Spleen (tissue), 11 donors: ENCODE measurements around the gene LCE1D. TPM values are rescaled to one million over a fixed set of nuclear protein-coding genes. Genes with fewer than 3 reads are reported as not detected.

Source experiments
- DNase-seq: peaks from one replicate; pipeline ENCODE4 v3.0.0-alpha.2; 2020
- H3K27ac ChIP-seq, 8 donors: fragments of 200-600 bp; sonication (generic) in 7 of 8; 1 replicate in 4 of 8; 2 replicates in 4 of 8; pipeline versions ENCODE4 v1.5.0 to v1.8.0; 2016 to 2021; ENCODE audit warnings: inconsistent platforms in 4 of 8, mild to moderate bottlenecking in 4 of 8, moderate library complexity in 1 of 8
- H3K27me3 ChIP-seq, 7 donors: fragments of 200-600 bp; sonication (generic) in 6 of 7; replicated peaks in 1 of 7; 1 replicate in 4 of 7; 2 replicates in 3 of 7; pipeline versions ENCODE4 v1.5.0 to v1.8.0; 2016 to 2021; ENCODE audit warnings: inconsistent platforms in 3 of 7, mild to moderate bottlenecking in 1 of 7
- H3K36me3 ChIP-seq, 6 donors: fragments of 200-600 bp; sonication (generic) in 5 of 6; 1 replicate in 4 of 6; 2 replicates in 2 of 6; pipeline versions ENCODE4 v1.5.0 to v1.8.0; 2016 to 2021; ENCODE audit warnings: inconsistent platforms in 2 of 6
- H3K4me1 ChIP-seq, 6 donors: fragments of 200-600 bp; sonication (generic) in 5 of 6; 1 replicate in 3 of 6; 2 replicates in 3 of 6; pipeline versions ENCODE4 v1.5.0 to v1.8.0; 2016 to 2021; ENCODE audit warnings: inconsistent platforms in 3 of 6
- H3K4me3 ChIP-seq, 8 donors: fragments of 200-600 bp; sonication (generic) in 7 of 8; 1 replicate in 4 of 8; 2 replicates in 4 of 8; pipeline versions ENCODE4 v1.5.0 to v1.8.0; 2016 to 2021; ENCODE audit warnings: inconsistent platforms in 4 of 8, mild to moderate bottlenecking in 4 of 8, moderate library complexity in 2 of 8
- H3K9me3 ChIP-seq, 8 donors: fragments of 200-600 bp; sonication (generic) in 7 of 8; 1 replicate in 4 of 8; 2 replicates in 4 of 8; pipeline versions ENCODE4 v1.5.0 to v1.8.0; 2016 to 2021; ENCODE audit warnings: inconsistent platforms in 4 of 8
- CTCF ChIP-seq, 11 experiments: fragments of 200-600 bp in 7 of 11; fragments of 450-650 bp in 4 of 11; sonication (generic) in 4 of 11; IDR thresholded peaks in 8 of 11; conservative IDR thresholded peaks in 3 of 11; 1 replicate in 7 of 11; 2 replicates in 4 of 11; pipeline versions ENCODE4 v1.4.0 to v1.8.0; 2016 to 2021; ENCODE audit warnings: antibody characterized with exemption in 11 of 11, inconsistent platforms in 4 of 11, mild to moderate bottlenecking in 1 of 11
- POLR2A ChIP-seq, 3 donors: fragments of 450-650 bp; IDR thresholded peaks; one replicate each; pipeline ENCODE4 v1.5.1; 2017; ENCODE audit warnings: antibody characterized with exemption in 3 of 3, mild to moderate bottlenecking in 1 of 3
- POLR2AphosphoS5 ChIP-seq, 3 donors: sonication (generic); formaldehyde crosslinking; IDR thresholded peaks; one replicate each; pipeline ENCODE4 v1.5.1; 2017; ENCODE audit warnings: antibody characterized with exemption in 3 of 3
- WGBS, 5 donors: extraction: QIAGEN DNeasy Blood & Tissue Kit in 3 of 5; methylation state at CpG; one replicate each; pipeline versions ENCODE4 v1.1.5 to v1.1.7; 2013 to 2018; 5-methylcytosine and 5-hydroxymethylcytosine counted together
- intact Hi-C: fragments of 100-400 bp; cut with DNase I; formaldehyde crosslinking; loops from one replicate; pipeline ENCODE4 v1.15.0; 2023; ENCODE audit warnings: low total_unique reads
- polyA plus RNA-seq, 3 donors: library from polyadenylated mRNA; stranded (reverse); fragments of 200-250 nt; gene quantifications; one replicate each; pipeline ENCODE4 v1.2.1, GENCODE V29; 2013
- total RNA-seq, 7 donors: library from RNA; depleted of rRNA in 3 of 7; stranded (reverse); fragments of >200 nt in 3 of 7; fragmentation: NEBNext Ultra II Directional in 4 of 7; extraction: Animal tissue kit (Norgen Biotek cat#: 25700) in 4 of 7; gene quantifications; one replicate each; pipeline versions ENCODE4 v1.1.0 to v1.2.1, GENCODE V29; 2016 to 2021
- donor health status: healthy with polysubstance abuse.
- donor health status: DM: no; HTN: no; CAD: no; lungs with moderate emphysema.
- donor health status: DM: no; HTN: no; CAD: no.
- donor health status: Bipolar disorder and iron deficiency.
- donor health status: healthy.
- donor health status: DM: no; HTN: no; CAD: no.
- donor health status: DM: yes; HTN: yes; CAD: no.

Gene LCE1D
- total and polyA plus RNA-seq, 10 donors = not detected

- DNase-seq = no peak
- no peak within 1 kb of the TSS for H3K4me3 ChIP-seq
- TF ChIP-seq CTCF (IDR thresholded peaks at IDR 0.05 in 8 of 11, conservative IDR thresholded peaks at IDR 0.05 in 3 of 11) (no peak), POLR2A (IDR thresholded peaks at IDR 0.05) (no peak), POLR2AphosphoS5 (IDR thresholded peaks at IDR 0.05) (no peak)
- H3K36me3 ChIP-seq = no peaks in the 10 kb centered on the region
- H3K27me3 ChIP-seq = peaks cover 0 to 22% (median 0%) of the 10 kb centered on the region in 7 donors
- no peaks in the 10 kb centered on the region for H3K4me1 ChIP-seq
- intact Hi-C loops = no loop called here
- no peak within 1 kb of the TSS for H3K27ac ChIP-seq
- H3K9me3 ChIP-seq = no peaks in the 10 kb centered on the region
- WGBS, 5 donors = 68 to 74% (median 71%) methylated on average over 6 of the region's 6 CpGs
Observed at GRCh38 chr1:152774875-152775274, 21.6 kb upstream of the LCE1D start, which contains the start of gene LCE1F. LCE1F (plus strand) TSS chr1:152775140; CDS start chr1:152776372, 1,232 bp downstream.

GRCh38 chr1:152776361-152776760 lies 20.2 kb upstream of the LCE1D start:
- 76 to 87% (median 79%) methylated on average over 8 to 11 of the region's 11 CpGs for WGBS, 5 donors

GRCh38 chr1:152777510-152778137 lies 18.9 kb upstream of the LCE1D start:
- TF ChIP-seq POLR2A (IDR thresholded peaks at IDR 0.05) = no peak
- TF ChIP-seq CTCF (IDR thresholded peaks at IDR 0.05 in 8 of 11, conservative IDR thresholded peaks at IDR 0.05 in 3 of 11) = no peak
- no peak for TF ChIP-seq POLR2AphosphoS5 (IDR thresholded peaks at IDR 0.05)
- H3K27ac ChIP-seq = no peak overlapping the region
- peaks cover 0 to 28% (median 0%) of the 10 kb centered on the region in 7 donors for H3K27me3 ChIP-seq
- H3K4me3 ChIP-seq = no peak overlapping the region
- H3K36me3 ChIP-seq = no peaks in the 10 kb centered on the region
- intact Hi-C loops = no loop called here
- 54 to 71% (median 59%) methylated on average over 4 of the region's 4 CpGs for WGBS, 5 donors
- no peaks in the 10 kb centered on the region for H3K9me3 ChIP-seq
- no peak for DNase-seq
- no peaks in the 10 kb centered on the region for H3K4me1 ChIP-seq

More at GRCh38 chr1:152776361-152776760, 20.2 kb upstream of the LCE1D start:
- no peak for DNase-seq
- H3K27ac ChIP-seq = no peak overlapping the region
- H3K27me3 ChIP-seq = peaks cover 0 to 22% (median 0%) of the 10 kb centered on the region in 7 donors
- H3K4me1 ChIP-seq = no peaks in the 10 kb centered on the region
- intact Hi-C loops = no loop called here
- H3K4me3 ChIP-seq = no peak overlapping the region
- TF ChIP-seq CTCF (IDR thresholded peaks at IDR 0.05 in 8 of 11, conservative IDR thresholded peaks at IDR 0.05 in 3 of 11) = no peak
- no peak for TF ChIP-seq POLR2A (IDR thresholded peaks at IDR 0.05)
- TF ChIP-seq POLR2AphosphoS5 (IDR thresholded peaks at IDR 0.05) = no peak
- no peaks in the 10 kb centered on the region for H3K9me3 ChIP-seq
- no peaks in the 10 kb centered on the region for H3K36me3 ChIP-seq

- no peaks in the 10 kb centered on the region for H3K36me3 ChIP-seq
- peaks cover 0 to 40% (median 0%) of the 10 kb centered on the region in 7 donors for H3K27me3 ChIP-seq
- WGBS, 5 donors = 55 to 75% (median 60%) methylated on average over 2 of the region's 2 CpGs
- no peak overlapping the region for H3K4me3 ChIP-seq
- DNase-seq = no peak
- H3K27ac ChIP-seq = no peak overlapping the region
- no peaks in the 10 kb centered on the region for H3K4me1 ChIP-seq
- no peaks in the 10 kb centered on the region for H3K9me3 ChIP-seq
- TF ChIP-seq POLR2A (IDR thresholded peaks at IDR 0.05) (no peak), POLR2AphosphoS5 (IDR thresholded peaks at IDR 0.05) (no peak), CTCF (IDR thresholded peaks at IDR 0.05 in 8 of 11, conservative IDR thresholded peaks at IDR 0.05 in 3 of 11) (no peak)
- intact Hi-C loops = no loop called here
Observed at GRCh38 chr1:152783095-152783494, 13.4 kb upstream of the LCE1D start.
